Neural cell (in vitro differentiated cells): Measurements from ENCODE around the gene GNAS. TPM values are rescaled to one million over a fixed set of nuclear protein-coding genes. Genes with fewer than 3 reads are reported as not detected.

ENCODE experiments used
- H2AFZ ChIP-seq: fragments of 200-600, 300-800 bp; sonication (generic), shearing (Covaris generic); 2 replicates; pipeline ENCODE4 v1.6.0; 2014; ENCODE audit warnings: low read depth, mild to moderate bottlenecking, antibody characterized with exemption, low read length, moderate library complexity
- H3F3A ChIP-seq: fragments of 200-600 bp; shearing (Covaris generic); 2 replicates; pipeline ENCODE4 v1.6.1; 2016; ENCODE audit warnings: mild to moderate bottlenecking, moderate library complexity, mixed read lengths, antibody characterized with exemption, low read length; ENCODE audit not compliant: insufficient read depth, poor library complexity, severe bottlenecking
- H3K27ac ChIP-seq: fragments of 200-600, 300-800 bp; sonication (generic), shearing (Covaris generic); 2 replicates; pipeline ENCODE4 v1.5.1; 2014; ENCODE audit warnings: mild to moderate bottlenecking, low read length, moderate library complexity
- H3K27me3 ChIP-seq: fragments of 300-800, 200-600 bp; sonication (generic), shearing (Covaris generic); 2 replicates; pipeline ENCODE4 v1.6.0; 2014; ENCODE audit warnings: mild to moderate bottlenecking, low read depth, low read length, moderate library complexity; ENCODE audit not compliant: insufficient read depth
- H3K36me3 ChIP-seq: fragments of 300-800, 200-600 bp; sonication (generic), shearing (Covaris generic); 2 replicates; pipeline ENCODE4 v1.5.1; 2014; ENCODE audit warnings: mild to moderate bottlenecking, antibody characterized with exemption, low read length, moderate library complexity; ENCODE audit not compliant: insufficient read depth
- H3K4me2 ChIP-seq: fragments of 300-800, 200-600 bp; sonication (generic), shearing (Covaris generic); 2 replicates; pipeline ENCODE4 v1.6.0; 2014; ENCODE audit warnings: mild to moderate bottlenecking, low read length
- H3K4me3 ChIP-seq: fragments of 300-800, 200-600 bp; sonication (generic), shearing (Covaris generic); 2 replicates; pipeline ENCODE4 v1.5.1; 2014; ENCODE audit warnings: mild to moderate bottlenecking, low read length, moderate library complexity
- H3K79me2 ChIP-seq: fragments of 200-600 bp; shearing (Covaris generic); replicated peaks from 2 replicates; pipeline ENCODE4 v1.6.0; 2014; ENCODE audit warnings: mild to moderate bottlenecking, low read length, moderate library complexity; ENCODE audit not compliant: insufficient read depth
- H3K9ac ChIP-seq: fragments of 300-800, 200-600 bp; sonication (generic), shearing (Covaris generic); 2 replicates; pipeline ENCODE4 v1.6.1; 2016; ENCODE audit warnings: mild to moderate bottlenecking, low read length, mixed read lengths
- H3K9me2 ChIP-seq: fragments of 200-600 bp; shearing (Covaris generic); 2 replicates; pipeline ENCODE4 v1.6.1; 2016; ENCODE audit warnings: mild to moderate bottlenecking, low read length, mixed read lengths; ENCODE audit not compliant: insufficient read depth
- H3K9me3 ChIP-seq: fragments of 200-600, 300-800 bp; sonication (generic), shearing (Covaris generic); 2 replicates; pipeline ENCODE4 v1.6.1; 2016; ENCODE audit warnings: mild to moderate bottlenecking, mixed run types, low read length, moderate library complexity, mixed read lengths
- H4K20me1 ChIP-seq: fragments of 200-600 bp; shearing (Covaris generic); 2 replicates; pipeline ENCODE4 v1.6.1; 2016; ENCODE audit warnings: mild to moderate bottlenecking, mixed run types; ENCODE audit not compliant: insufficient read depth
- EP300 ChIP-seq: fragments of 450-650 bp; conservative IDR thresholded peaks from 2 replicates; pipeline ENCODE4 v1.6.1; 2014; ENCODE audit warnings: antibody characterized with exemption, mild to moderate bottlenecking, moderate library complexity; ENCODE audit not compliant: poor library complexity, severe bottlenecking
- EZH2 ChIP-seq: fragments of 200-600, 300-800 bp; shearing (Covaris generic), sonication (generic); IDR thresholded peaks from 2 replicates; pipeline ENCODE4 v1.6.1; 2014; ENCODE audit warnings: antibody characterized with exemption, low read length, borderline replicate concordance, mild to moderate bottlenecking; ENCODE audit not compliant: insufficient read depth, poor library complexity, severe bottlenecking
- MXI1 ChIP-seq: fragments of 450-650 bp; conservative IDR thresholded peaks from 2 replicates; pipeline ENCODE4 v1.6.1; 2014; ENCODE audit warnings: antibody characterized with exemption, mild to moderate bottlenecking; ENCODE audit not compliant: poor library complexity, severe bottlenecking
- POLR2AphosphoS5 ChIP-seq: IDR thresholded peaks from 2 replicates; pipeline ENCODE4 v1.6.1; 2012
- RAD21 ChIP-seq: fragments of 450-650 bp; conservative IDR thresholded peaks from 2 replicates; pipeline ENCODE4 v1.6.1; 2014; ENCODE audit warnings: antibody characterized with exemption, mild to moderate bottlenecking, moderate library complexity
- SMC3 ChIP-seq: fragments of 450-650 bp; conservative IDR thresholded peaks from 2 replicates; pipeline ENCODE4 v1.6.1; 2014; ENCODE audit warnings: antibody characterized with exemption, mild to moderate bottlenecking, moderate library complexity; ENCODE audit not compliant: poor library complexity
- TAF1 ChIP-seq: IDR thresholded peaks from 2 replicates; pipeline ENCODE4 v1.6.1; 2012; ENCODE audit warnings: low read depth
- polyA plus RNA-seq: library from polyadenylated mRNA; depleted of rRNA; stranded (reverse); fragments of >200 nt; gene quantifications from 2 replicates; pipeline ENCODE4 v1.2.3, GENCODE V29; 2014
- TF ChIP-seq, protein P1 (sequence below): IDR thresholded peaks from 2 replicates; pipeline ENCODE4 v1.6.1; 2012; ENCODE audit warnings: borderline replicate concordance
- TF ChIP-seq, protein P2 (sequence below): fragments of 450-650 bp; IDR thresholded peaks from 2 replicates; pipeline ENCODE4 v1.5.1; 2014; ENCODE audit warnings: antibody characterized with exemption, mild to moderate bottlenecking, moderate library complexity; ENCODE audit not compliant: poor library complexity, severe bottlenecking

The GNAS gene
- polyA plus RNA-seq, 1 donor from 2014 or later: 958 TPM

DNA sequence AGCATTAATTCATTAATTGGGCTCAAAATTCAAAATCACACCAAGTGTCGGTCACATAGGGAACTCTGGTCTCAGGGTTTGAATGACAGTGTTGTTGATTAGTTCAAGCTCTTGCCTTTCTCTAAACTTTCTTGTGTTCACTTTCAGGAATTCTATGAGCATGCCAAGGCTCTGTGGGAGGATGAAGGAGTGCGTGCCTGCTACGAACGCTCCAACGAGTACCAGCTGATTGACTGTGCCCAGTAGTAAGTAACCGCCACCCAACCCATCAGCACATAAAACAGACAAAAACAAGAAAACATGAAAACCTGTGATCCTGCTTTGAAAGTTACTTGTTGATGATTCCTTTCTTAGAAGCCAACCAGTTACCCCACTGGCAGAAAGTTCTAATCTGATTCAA lies 52.7 kb downstream of the GNAS start:
- Histone ChIP-seq H4K20me1 (peaks cover 3% of the 10 kb centered on the region), H3K9me2 (no peaks in the 10 kb centered on the region), H3K9ac (no peak overlapping the region), H3K79me2 (peaks cover 63% of the 10 kb centered on the region), H3K4me2 (no peak overlapping the region), H3F3A (no peaks in the 10 kb centered on the region), H3K4me3 (no peak overlapping the region), H2AFZ (no peak overlapping the region), H3K36me3 (peaks cover 17% of the 10 kb centered on the region), H3K27me3 (no peaks in the 10 kb centered on the region), H3K27ac (no peak overlapping the region), H3K9me3 (no peaks in the 10 kb centered on the region)
- no peak for TF ChIP-seq MXI1
- no peak for TF ChIP-seq TAF1

DNA sequence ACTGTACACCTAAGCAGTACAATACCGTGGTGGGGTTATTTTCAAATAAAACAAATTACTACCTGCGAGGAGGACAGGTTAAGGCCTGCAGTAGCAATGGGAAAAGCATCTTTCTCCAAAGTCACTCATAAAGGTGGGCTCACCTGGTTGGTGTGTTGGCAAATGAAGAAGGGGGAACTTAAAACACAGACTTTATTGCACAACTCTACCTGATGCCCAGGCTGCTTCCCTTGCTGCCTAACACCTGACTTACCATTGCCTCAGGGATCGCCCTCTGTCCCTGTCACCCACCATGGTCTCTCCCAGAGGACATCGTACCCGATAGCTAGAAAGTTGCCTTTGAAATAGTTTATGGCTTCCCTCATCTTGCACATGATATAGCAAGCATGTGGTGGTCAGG lies 53.6 kb downstream of the GNAS start:
- H2AFZ ChIP-seq: no peak overlapping the region
- TF ChIP-seq POLR2AphosphoS5: no peak
- no peak for TF ChIP-seq MXI1
- TF ChIP-seq, protein P1, sequence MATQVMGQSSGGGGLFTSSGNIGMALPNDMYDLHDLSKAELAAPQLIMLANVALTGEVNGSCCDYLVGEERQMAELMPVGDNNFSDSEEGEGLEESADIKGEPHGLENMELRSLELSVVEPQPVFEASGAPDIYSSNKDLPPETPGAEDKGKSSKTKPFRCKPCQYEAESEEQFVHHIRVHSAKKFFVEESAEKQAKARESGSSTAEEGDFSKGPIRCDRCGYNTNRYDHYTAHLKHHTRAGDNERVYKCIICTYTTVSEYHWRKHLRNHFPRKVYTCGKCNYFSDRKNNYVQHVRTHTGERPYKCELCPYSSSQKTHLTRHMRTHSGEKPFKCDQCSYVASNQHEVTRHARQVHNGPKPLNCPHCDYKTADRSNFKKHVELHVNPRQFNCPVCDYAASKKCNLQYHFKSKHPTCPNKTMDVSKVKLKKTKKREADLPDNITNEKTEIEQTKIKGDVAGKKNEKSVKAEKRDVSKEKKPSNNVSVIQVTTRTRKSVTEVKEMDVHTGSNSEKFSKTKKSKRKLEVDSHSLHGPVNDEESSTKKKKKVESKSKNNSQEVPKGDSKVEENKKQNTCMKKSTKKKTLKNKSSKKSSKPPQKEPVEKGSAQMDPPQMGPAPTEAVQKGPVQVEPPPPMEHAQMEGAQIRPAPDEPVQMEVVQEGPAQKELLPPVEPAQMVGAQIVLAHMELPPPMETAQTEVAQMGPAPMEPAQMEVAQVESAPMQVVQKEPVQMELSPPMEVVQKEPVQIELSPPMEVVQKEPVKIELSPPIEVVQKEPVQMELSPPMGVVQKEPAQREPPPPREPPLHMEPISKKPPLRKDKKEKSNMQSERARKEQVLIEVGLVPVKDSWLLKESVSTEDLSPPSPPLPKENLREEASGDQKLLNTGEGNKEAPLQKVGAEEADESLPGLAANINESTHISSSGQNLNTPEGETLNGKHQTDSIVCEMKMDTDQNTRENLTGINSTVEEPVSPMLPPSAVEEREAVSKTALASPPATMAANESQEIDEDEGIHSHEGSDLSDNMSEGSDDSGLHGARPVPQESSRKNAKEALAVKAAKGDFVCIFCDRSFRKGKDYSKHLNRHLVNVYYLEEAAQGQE: no peak
- no peak for TF ChIP-seq TAF1
- TF ChIP-seq EP300: no peak
- TF ChIP-seq, protein P2, sequence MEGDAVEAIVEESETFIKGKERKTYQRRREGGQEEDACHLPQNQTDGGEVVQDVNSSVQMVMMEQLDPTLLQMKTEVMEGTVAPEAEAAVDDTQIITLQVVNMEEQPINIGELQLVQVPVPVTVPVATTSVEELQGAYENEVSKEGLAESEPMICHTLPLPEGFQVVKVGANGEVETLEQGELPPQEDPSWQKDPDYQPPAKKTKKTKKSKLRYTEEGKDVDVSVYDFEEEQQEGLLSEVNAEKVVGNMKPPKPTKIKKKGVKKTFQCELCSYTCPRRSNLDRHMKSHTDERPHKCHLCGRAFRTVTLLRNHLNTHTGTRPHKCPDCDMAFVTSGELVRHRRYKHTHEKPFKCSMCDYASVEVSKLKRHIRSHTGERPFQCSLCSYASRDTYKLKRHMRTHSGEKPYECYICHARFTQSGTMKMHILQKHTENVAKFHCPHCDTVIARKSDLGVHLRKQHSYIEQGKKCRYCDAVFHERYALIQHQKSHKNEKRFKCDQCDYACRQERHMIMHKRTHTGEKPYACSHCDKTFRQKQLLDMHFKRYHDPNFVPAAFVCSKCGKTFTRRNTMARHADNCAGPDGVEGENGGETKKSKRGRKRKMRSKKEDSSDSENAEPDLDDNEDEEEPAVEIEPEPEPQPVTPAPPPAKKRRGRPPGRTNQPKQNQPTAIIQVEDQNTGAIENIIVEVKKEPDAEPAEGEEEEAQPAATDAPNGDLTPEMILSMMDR: no peak
- no peak for TF ChIP-seq RAD21
- no peak for TF ChIP-seq EZH2
- TF ChIP-seq SMC3: no peak
- no peak overlapping the region for H3K4me3 ChIP-seq
- H3K9me3 ChIP-seq: no peaks in the 10 kb centered on the region
- peaks cover 54% of the 10 kb centered on the region for H3K79me2 ChIP-seq
- no peaks in the 10 kb centered on the region for H3F3A ChIP-seq
- H3K9me2 ChIP-seq: no peaks in the 10 kb centered on the region
- H3K9ac ChIP-seq: no peak overlapping the region
- no peak overlapping the region for H3K27ac ChIP-seq
- H3K27me3 ChIP-seq: no peaks in the 10 kb centered on the region
- peaks cover 3% of the 10 kb centered on the region for H4K20me1 ChIP-seq
- no peak overlapping the region for H3K4me2 ChIP-seq
- H3K36me3 ChIP-seq: peaks cover 17% of the 10 kb centered on the region

- Histone ChIP-seq H3K4me3 (no peak overlapping the region), H2AFZ (no peak overlapping the region), H3F3A (no peaks in the 10 kb centered on the region), H3K79me2 (peaks cover 46% of the 10 kb centered on the region), H3K9me3 (no peaks in the 10 kb centered on the region), H3K9ac (no peak overlapping the region), H3K27me3 (no peaks in the 10 kb centered on the region), H3K4me2 (no peak overlapping the region), H3K36me3 (peaks cover 19% of the 10 kb centered on the region), H3K9me2 (no peaks in the 10 kb centered on the region), H4K20me1 (peaks cover 3% of the 10 kb centered on the region), H3K27ac (peak overlapping the region; percentile 51)
- TF ChIP-seq TAF1: no peak
- TF ChIP-seq SMC3: no peak
- TF ChIP-seq RAD21: no peak
- no peak for TF ChIP-seq POLR2AphosphoS5
- TF ChIP-seq EZH2: no peak
- TF ChIP-seq EP300: no peak
- TF ChIP-seq, protein P2: no peak
- no peak for TF ChIP-seq MXI1
- TF ChIP-seq, protein P1: no peak
Observed at GRCh38 chr20:58906894-58907293, 54.4 kb downstream of the GNAS start.
